Measurements from ENCODE around the gene RARB.

DNA sequence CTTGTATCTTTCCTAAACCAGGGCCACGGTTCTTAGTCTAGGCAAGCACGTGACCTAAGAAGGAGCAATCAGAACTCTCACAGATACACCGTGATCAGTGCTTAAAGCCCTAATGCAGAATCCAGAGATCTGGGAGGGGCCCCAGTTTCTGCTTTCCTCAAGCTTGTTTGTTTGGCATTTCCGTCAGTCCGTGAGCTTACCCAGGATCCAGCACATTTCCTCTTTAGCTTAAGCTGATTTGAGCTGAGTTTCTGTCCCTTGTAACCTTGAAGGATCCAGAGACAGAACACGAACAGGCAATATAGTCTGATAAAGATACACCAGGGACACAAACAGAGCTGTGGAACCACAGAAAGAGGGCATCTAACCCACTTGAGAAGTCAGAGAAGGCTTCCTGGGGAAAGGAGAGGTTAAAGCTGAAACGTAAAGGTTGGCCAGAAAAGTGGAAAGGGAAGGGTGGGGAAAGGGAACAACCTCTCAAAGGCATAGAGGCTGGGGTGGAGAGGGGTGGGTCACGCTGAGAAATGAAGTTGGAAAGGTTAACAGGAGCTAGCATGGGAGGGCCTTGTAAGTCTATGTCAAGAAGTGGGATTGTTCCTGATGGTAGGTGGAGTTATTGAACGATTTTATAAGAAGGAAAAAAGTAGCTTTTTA, 42.1 kb upstream of the RARB start:
- no peak for TF ChIP-seq EZH2 (IDR thresholded peaks at IDR 0.05; ENCODE audit: low read length, missing control alignments)
- TF ChIP-seq, protein P1, sequence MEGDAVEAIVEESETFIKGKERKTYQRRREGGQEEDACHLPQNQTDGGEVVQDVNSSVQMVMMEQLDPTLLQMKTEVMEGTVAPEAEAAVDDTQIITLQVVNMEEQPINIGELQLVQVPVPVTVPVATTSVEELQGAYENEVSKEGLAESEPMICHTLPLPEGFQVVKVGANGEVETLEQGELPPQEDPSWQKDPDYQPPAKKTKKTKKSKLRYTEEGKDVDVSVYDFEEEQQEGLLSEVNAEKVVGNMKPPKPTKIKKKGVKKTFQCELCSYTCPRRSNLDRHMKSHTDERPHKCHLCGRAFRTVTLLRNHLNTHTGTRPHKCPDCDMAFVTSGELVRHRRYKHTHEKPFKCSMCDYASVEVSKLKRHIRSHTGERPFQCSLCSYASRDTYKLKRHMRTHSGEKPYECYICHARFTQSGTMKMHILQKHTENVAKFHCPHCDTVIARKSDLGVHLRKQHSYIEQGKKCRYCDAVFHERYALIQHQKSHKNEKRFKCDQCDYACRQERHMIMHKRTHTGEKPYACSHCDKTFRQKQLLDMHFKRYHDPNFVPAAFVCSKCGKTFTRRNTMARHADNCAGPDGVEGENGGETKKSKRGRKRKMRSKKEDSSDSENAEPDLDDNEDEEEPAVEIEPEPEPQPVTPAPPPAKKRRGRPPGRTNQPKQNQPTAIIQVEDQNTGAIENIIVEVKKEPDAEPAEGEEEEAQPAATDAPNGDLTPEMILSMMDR (conservative IDR thresholded peaks at IDR 0.05 in 1 of 2, IDR thresholded peaks at IDR 0.05 in 1 of 2; ENCODE audit: low read depth in 1 of 2, low read length in 2 of 2), result no peak

Measured in fibroblast of lung (primary cell).